ENCODE results near the gene TCTN1. TPM values are rescaled to one million over a fixed set of nuclear protein-coding genes. Genes with fewer than 3 reads are reported as not detected.

The TCTN1 gene
- total RNA-seq, 1 donor from 2014 or later, result 4.5 TPM

- DNase-seq (ENCODE audit: low read depth), result no peak
- H3K27me3 ChIP-seq (ENCODE audit: control insufficient read depth, insufficient read depth, low read length), result no peaks in the 10 kb centered on the region
- H3K36me3 ChIP-seq (ENCODE audit: control insufficient read depth, insufficient read depth, low read length), result no peaks in the 10 kb centered on the region
- no peak overlapping the region for H3K4me3 ChIP-seq (ENCODE audit: low read depth, low read length)
- FAIRE-seq, result no peak
- no peak for TF ChIP-seq CTCF (IDR thresholded peaks at IDR 0.05; ENCODE audit: insufficient read depth, low read length, severe bottlenecking)
Observed at GRCh38 chr12:110677982-110678381, 64.1 kb downstream of the TCTN1 start.

GRCh38 chr12:110679201-110679600 lies 65.3 kb downstream of the TCTN1 start:
- H3K36me3 ChIP-seq (ENCODE audit: control insufficient read depth, insufficient read depth, low read length), result no peaks in the 10 kb centered on the region
- H3K4me3 ChIP-seq (ENCODE audit: low read depth, low read length), result no peak overlapping the region
- H3K27me3 ChIP-seq (ENCODE audit: control insufficient read depth, insufficient read depth, low read length), result no peaks in the 10 kb centered on the region
- DNase-seq (ENCODE audit: low read depth), result no peak
- FAIRE-seq, result no peak
- no peak for TF ChIP-seq CTCF (IDR thresholded peaks at IDR 0.05; ENCODE audit: insufficient read depth, low read length, severe bottlenecking)

GRCh38 chr12:110680032-110680431 lies 66.1 kb downstream of the TCTN1 start:
- TF ChIP-seq CTCF (IDR thresholded peaks at IDR 0.05; ENCODE audit: insufficient read depth, low read length, severe bottlenecking), result no peak
- Histone ChIP-seq H3K4me3 (ENCODE audit: low read depth, low read length) (no peak overlapping the region), H3K27me3 (ENCODE audit: control insufficient read depth, insufficient read depth, low read length) (no peaks in the 10 kb centered on the region), H3K36me3 (ENCODE audit: control insufficient read depth, insufficient read depth, low read length) (no peaks in the 10 kb centered on the region)
- DNase-seq (ENCODE audit: low read depth), result peak; percentile 4
- no peak for FAIRE-seq

- FAIRE-seq (no peak), DNase-seq (ENCODE audit: low read depth) (no peak)
- Histone ChIP-seq H3K4me3 (ENCODE audit: low read depth, low read length) (no peak overlapping the region), H3K36me3 (ENCODE audit: control insufficient read depth, insufficient read depth, low read length) (no peaks in the 10 kb centered on the region), H3K27me3 (ENCODE audit: control insufficient read depth, insufficient read depth, low read length) (peaks cover 2% of the 10 kb centered on the region)
- TF ChIP-seq CTCF (IDR thresholded peaks at IDR 0.05; ENCODE audit: insufficient read depth, low read length, severe bottlenecking), result no peak
Observed at GRCh38 chr12:110683888-110684287, 70.0 kb downstream of the TCTN1 start.

GRCh38 chr12:110684312-110684836 lies 70.4 kb downstream of the TCTN1 start:
- FAIRE-seq (no peak), DNase-seq (ENCODE audit: low read depth) (no peak)
- TF ChIP-seq CTCF (IDR thresholded peaks at IDR 0.05; ENCODE audit: insufficient read depth, low read length, severe bottlenecking), result no peak
- Histone ChIP-seq H3K4me3 (ENCODE audit: low read depth, low read length) (no peak overlapping the region), H3K36me3 (ENCODE audit: control insufficient read depth, insufficient read depth, low read length) (no peaks in the 10 kb centered on the region), H3K27me3 (ENCODE audit: control insufficient read depth, insufficient read depth, low read length) (peaks cover 2% of the 10 kb centered on the region)

GRCh38 chr12:110686294-110686903 lies 72.5 kb downstream of the TCTN1 start:
- no peak for TF ChIP-seq CTCF (IDR thresholded peaks at IDR 0.05; ENCODE audit: insufficient read depth, low read length, severe bottlenecking)
- no peak overlapping the region for H3K4me3 ChIP-seq (ENCODE audit: low read depth, low read length)
- H3K27me3 ChIP-seq (ENCODE audit: control insufficient read depth, insufficient read depth, low read length), result peaks cover 2% of the 10 kb centered on the region
- H3K36me3 ChIP-seq (ENCODE audit: control insufficient read depth, insufficient read depth, low read length), result no peaks in the 10 kb centered on the region
- FAIRE-seq (no peak), DNase-seq (ENCODE audit: low read depth) (no peak)

Data from bronchial epithelial cell (primary cell).